WERI-Rb-1 (cell line): ENCODE data around the gene B4GALT5.
"Not testable (repeated sequence)": the region's sequence is repeated elsewhere in the genome, so short reads cannot be mapped to it uniquely, and the experiment has no call there.

Source experiments
- DNase-seq: peaks from one replicate; pipeline ENCODE4 v3.0.0-alpha.2; 2020
- H3K27ac ChIP-seq: fragments of 250-450 bp; sonication (Bioruptor Pico); 2 replicates; pipeline ENCODE4 v1.5.1; 2020; ENCODE audit warnings: mild to moderate bottlenecking, moderate library complexity
- H3K27me3 ChIP-seq: fragments of 250-450 bp; sonication (Bioruptor Pico); 2 replicates; pipeline ENCODE4 v1.5.1; 2021; ENCODE audit warnings: mild to moderate bottlenecking, low read depth, moderate library complexity; ENCODE audit not compliant: insufficient read depth, severe bottlenecking
- H3K36me3 ChIP-seq: fragments of 250-450 bp; sonication (Bioruptor Pico); 2 replicates; pipeline ENCODE4 v1.5.1; 2020; ENCODE audit warnings: mild to moderate bottlenecking, moderate library complexity
- H3K4me3 ChIP-seq: 2 replicates; pipeline ENCODE4 v1.5.1; 2011; ENCODE audit warnings: low read depth, mild to moderate bottlenecking, control low read depth, low read length
- H3K9me3 ChIP-seq: fragments of 250-450 bp; sonication (Bioruptor Pico); 2 replicates; pipeline ENCODE4 v1.5.1; 2021; ENCODE audit warnings: mild to moderate bottlenecking, moderate library complexity; ENCODE audit not compliant: severe bottlenecking
- TF ChIP-seq, protein P1 (sequence below): IDR thresholded peaks from 2 replicates; pipeline ENCODE4 v1.5.1; 2011; ENCODE audit warnings: low read depth, mild to moderate bottlenecking, control low read depth, inconsistent platforms, low read length

Gene B4GALT5

DNA sequence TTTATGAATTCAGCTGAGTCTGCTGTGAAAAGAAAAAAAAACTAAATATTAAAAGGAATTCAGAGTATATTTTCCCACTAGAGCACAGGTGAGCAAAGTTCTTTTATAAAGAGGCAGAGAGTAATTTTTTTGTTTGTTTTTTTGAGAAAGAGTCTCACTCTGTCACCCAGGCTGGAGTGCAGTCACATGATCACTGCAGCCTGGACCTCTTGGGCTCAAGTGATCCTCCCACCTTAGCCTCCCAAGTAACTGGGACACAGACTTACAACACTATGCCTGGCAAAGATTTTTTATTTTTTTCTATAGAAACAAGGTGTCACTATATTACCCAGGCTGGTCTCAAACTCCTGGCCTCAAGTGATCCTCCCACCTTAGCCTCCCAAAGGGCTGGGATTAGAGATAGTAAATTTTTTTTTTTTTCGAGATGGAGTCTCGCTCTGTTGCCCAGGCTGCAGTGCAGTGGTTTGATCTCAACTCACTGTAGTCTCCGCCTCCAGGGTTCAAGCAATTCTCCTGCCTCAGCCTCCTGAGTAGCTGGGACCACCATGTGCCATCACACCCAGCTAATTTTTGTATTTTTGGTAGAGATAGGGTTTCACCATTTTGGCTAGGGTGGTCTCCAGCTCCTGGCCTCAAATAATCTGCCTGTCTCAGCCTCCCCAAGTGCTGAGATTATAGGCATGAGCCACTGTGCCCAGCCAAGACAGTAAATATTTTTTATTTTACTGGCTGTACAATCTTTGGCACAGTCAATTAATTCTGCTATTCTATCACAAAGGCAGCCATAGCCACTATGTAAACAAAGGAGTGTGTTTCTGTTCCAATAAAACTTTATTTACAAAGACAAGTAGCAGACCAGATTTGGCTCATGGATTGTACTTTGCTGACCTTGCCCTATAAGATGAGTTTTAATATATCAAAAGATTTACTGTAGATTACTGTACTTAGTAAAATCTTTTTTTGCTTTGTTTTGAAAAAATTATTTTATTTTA lies 14.5 kb upstream of the B4GALT5 start:
- DNase-seq: no peak
- H3K27ac ChIP-seq: no peak overlapping the region
- TF ChIP-seq, protein P1, sequence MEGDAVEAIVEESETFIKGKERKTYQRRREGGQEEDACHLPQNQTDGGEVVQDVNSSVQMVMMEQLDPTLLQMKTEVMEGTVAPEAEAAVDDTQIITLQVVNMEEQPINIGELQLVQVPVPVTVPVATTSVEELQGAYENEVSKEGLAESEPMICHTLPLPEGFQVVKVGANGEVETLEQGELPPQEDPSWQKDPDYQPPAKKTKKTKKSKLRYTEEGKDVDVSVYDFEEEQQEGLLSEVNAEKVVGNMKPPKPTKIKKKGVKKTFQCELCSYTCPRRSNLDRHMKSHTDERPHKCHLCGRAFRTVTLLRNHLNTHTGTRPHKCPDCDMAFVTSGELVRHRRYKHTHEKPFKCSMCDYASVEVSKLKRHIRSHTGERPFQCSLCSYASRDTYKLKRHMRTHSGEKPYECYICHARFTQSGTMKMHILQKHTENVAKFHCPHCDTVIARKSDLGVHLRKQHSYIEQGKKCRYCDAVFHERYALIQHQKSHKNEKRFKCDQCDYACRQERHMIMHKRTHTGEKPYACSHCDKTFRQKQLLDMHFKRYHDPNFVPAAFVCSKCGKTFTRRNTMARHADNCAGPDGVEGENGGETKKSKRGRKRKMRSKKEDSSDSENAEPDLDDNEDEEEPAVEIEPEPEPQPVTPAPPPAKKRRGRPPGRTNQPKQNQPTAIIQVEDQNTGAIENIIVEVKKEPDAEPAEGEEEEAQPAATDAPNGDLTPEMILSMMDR: no peak
- H3K4me3 ChIP-seq: no peak overlapping the region
- H3K9me3 ChIP-seq: no peaks in the 10 kb centered on the region
- H3K27me3 ChIP-seq: no peaks in the 10 kb centered on the region
- no peaks in the 10 kb centered on the region for H3K36me3 ChIP-seq

DNA sequence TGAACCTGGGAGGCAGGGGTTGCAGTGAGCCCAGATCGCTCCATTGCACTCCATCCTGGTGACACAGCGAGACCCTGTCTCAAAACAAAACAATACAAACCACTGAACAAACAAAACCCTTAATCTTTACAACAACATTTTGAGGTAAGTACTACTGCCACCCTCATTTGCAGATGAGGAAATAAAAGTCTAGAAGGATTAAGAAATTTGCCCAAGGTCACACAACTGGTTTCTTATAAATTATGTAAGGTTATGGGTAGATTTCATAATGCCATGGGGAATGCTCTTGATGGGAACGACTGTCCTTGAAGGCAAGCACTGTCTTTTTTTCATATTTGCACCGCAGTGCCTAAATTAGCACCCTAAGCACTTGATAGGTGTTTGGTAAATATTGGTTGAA lies 13.8 kb upstream of the B4GALT5 start:
- no peaks in the 10 kb centered on the region for H3K27me3 ChIP-seq
- H3K9me3 ChIP-seq: no peaks in the 10 kb centered on the region
- H3K4me3 ChIP-seq: no peak overlapping the region
- no peak for DNase-seq
- no peak overlapping the region for H3K27ac ChIP-seq
- no peaks in the 10 kb centered on the region for H3K36me3 ChIP-seq
- TF ChIP-seq, protein P1: no peak

DNA sequence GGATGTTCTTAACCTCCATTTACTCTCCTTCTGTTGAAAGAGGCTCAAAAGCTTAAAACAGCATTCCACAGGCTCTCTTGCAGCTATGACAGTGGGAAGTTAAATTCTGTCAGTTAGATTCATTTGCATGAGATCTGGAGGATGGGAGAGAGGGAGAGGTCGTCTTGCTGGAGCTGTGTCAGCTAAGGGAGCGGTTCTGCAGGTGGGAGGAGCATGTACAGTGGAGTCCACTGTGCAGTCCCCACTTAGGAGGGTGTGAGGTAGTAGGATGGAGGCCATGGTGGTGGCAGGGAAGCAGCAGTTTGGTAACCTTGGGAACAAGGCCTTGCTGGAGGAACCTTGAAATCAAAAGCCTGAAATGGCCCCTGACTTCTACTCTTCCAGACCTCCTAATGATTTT lies 12.0 kb upstream of the B4GALT5 start:
- H3K27ac ChIP-seq: no peak overlapping the region
- H3K27me3 ChIP-seq: no peaks in the 10 kb centered on the region
- TF ChIP-seq, protein P1: no peak
- H3K4me3 ChIP-seq: no peak overlapping the region
- H3K36me3 ChIP-seq: no peaks in the 10 kb centered on the region
- H3K9me3 ChIP-seq: no peaks in the 10 kb centered on the region
- DNase-seq: no peak

- H3K9me3 ChIP-seq, H3K27me3 ChIP-seq, H3K27ac ChIP-seq, DNase-seq, H3K4me3 ChIP-seq, H3K36me3 ChIP-seq: not testable (repeated sequence)
Measured at GRCh38 chr20:49725224-49725606, 11.5 kb upstream of the B4GALT5 start.

GRCh38 chr20:49724408-49725223 lies 10.9 kb upstream of the B4GALT5 start:
- Histone ChIP-seq H3K36me3 (no peaks in the 10 kb centered on the region), H3K9me3 (no peaks in the 10 kb centered on the region), H3K27me3 (no peaks in the 10 kb centered on the region), H3K27ac (no peak overlapping the region), H3K4me3 (no peak overlapping the region)
- TF ChIP-seq, protein P1: no peak
- no peak for DNase-seq

GRCh38 chr20:49723758-49724157 lies 10.1 kb upstream of the B4GALT5 start:
- not testable (repeated sequence) for H3K27me3 ChIP-seq, DNase-seq, H3K27ac ChIP-seq, H3K36me3 ChIP-seq, H3K4me3 ChIP-seq, H3K9me3 ChIP-seq

- H3K27me3 ChIP-seq, H3K9me3 ChIP-seq, DNase-seq, H3K36me3 ChIP-seq, H3K27ac ChIP-seq, H3K4me3 ChIP-seq: not testable (repeated sequence)
Measured at GRCh38 chr20:49721326-49721725, 7.6 kb upstream of the B4GALT5 start.
